GM23248 (cell line): ENCODE data around the gene VSX1. TPM values are rescaled to one million over a fixed set of nuclear protein-coding genes. Genes with fewer than 3 reads are reported as not detected.

Experiments used
- DNase-seq: peaks from one replicate; pipeline ENCODE4 v3.0.0-alpha.2; 2015
- H2AFZ ChIP-seq: fragments of 200-600 bp; sonication (generic); 2 replicates; pipeline ENCODE4 v1.6.1; 2016; ENCODE audit warnings: antibody characterized with exemption
- H3F3A ChIP-seq: fragments of 200-600 bp; sonication (generic); 2 replicates; pipeline ENCODE4 v1.6.1; 2016; ENCODE audit warnings: mild to moderate bottlenecking, antibody characterized with exemption, mixed run types; ENCODE audit not compliant: insufficient read depth
- H3K27ac ChIP-seq: fragments of 200-600 bp; sonication (generic); 2 replicates; pipeline ENCODE4 v1.5.1; 2016; ENCODE audit warnings: mild to moderate bottlenecking
- H3K27me3 ChIP-seq: fragments of 200-600 bp; sonication (generic); replicated peaks from 2 replicates; pipeline ENCODE4 v1.6.1; 2016; ENCODE audit warnings: mild to moderate bottlenecking; ENCODE audit not compliant: insufficient read depth
- H3K36me3 ChIP-seq: fragments of 200-600 bp; sonication (generic); 2 replicates; pipeline ENCODE4 v1.6.1; 2016; ENCODE audit warnings: low read depth, mild to moderate bottlenecking
- H3K4me1 ChIP-seq: fragments of 200-600 bp; sonication (generic); 2 replicates; pipeline ENCODE4 v1.6.1; 2016; ENCODE audit warnings: mild to moderate bottlenecking; ENCODE audit not compliant: insufficient read depth
- H3K4me2 ChIP-seq: fragments of 200-600 bp; sonication (generic); one replicate; pipeline ENCODE4 v1.6.1; 2016; ENCODE audit warnings: mild to moderate bottlenecking; ENCODE audit not compliant: unreplicated experiment
- H3K4me3 ChIP-seq: fragments of 200-600 bp; sonication (generic); 2 replicates; pipeline ENCODE4 v1.5.1; 2016; ENCODE audit warnings: mild to moderate bottlenecking
- H3K79me2 ChIP-seq: fragments of 200-600 bp; sonication (generic); 2 replicates; pipeline ENCODE4 v1.6.1; 2016; ENCODE audit warnings: mild to moderate bottlenecking; ENCODE audit not compliant: insufficient read depth
- H3K9ac ChIP-seq: fragments of 200-600 bp; sonication (generic); 2 replicates; pipeline ENCODE4 v1.6.1; 2016; ENCODE audit warnings: mild to moderate bottlenecking
- H3K9me2 ChIP-seq: fragments of 200-600 bp; sonication (generic); 2 replicates; pipeline ENCODE4 v1.6.1; 2016; ENCODE audit warnings: mixed run types, mild to moderate bottlenecking, moderate library complexity; ENCODE audit not compliant: insufficient read depth
- H3K9me3 ChIP-seq: fragments of 200-600 bp; sonication (generic); one replicate; pipeline ENCODE4 v1.6.1; 2017; ENCODE audit warnings: low read depth
- H4K20me1 ChIP-seq: fragments of 200-600 bp; sonication (generic); 2 replicates; pipeline ENCODE4 v1.6.0; 2016; ENCODE audit not compliant: insufficient read depth
- EZH2 ChIP-seq: fragments of 200-600 bp; sonication (generic); IDR thresholded peaks from 2 replicates; pipeline ENCODE4 v1.6.1; 2018; ENCODE audit warnings: antibody characterized with exemption, mild to moderate bottlenecking; ENCODE audit not compliant: insufficient read depth, poor library complexity, severe bottlenecking
- EZH2phosphoT487 ChIP-seq: fragments of 200-600 bp; sonication (generic); IDR thresholded peaks from 2 replicates; pipeline ENCODE4 v1.6.1; 2018; ENCODE audit warnings: antibody characterized with exemption, moderate library complexity, mild to moderate bottlenecking, low read depth; ENCODE audit not compliant: insufficient read depth
- WGBS, 2 experiments: methylation state at CpG; one replicate each; pipeline ENCODE4 v1.1.6; 2015 to 2017; ENCODE audit warnings: low lambda C conversion rate in 2 of 2, low coverage in 1 of 2; ENCODE audit errors: missing lambda C conversion rate in 2 of 2; 5-methylcytosine and 5-hydroxymethylcytosine counted together
- in situ Hi-C: fragments of 300-500 bp; cut with MboI; formaldehyde crosslinking; loops from 2 replicates; pipeline ENCODE4 v1.15.0; 2020
- polyA plus RNA-seq: library from polyadenylated mRNA; unstranded; fragments of >200 nt; fragmentation: Nextera tagmentation; extraction: Ambion mirVana; gene quantifications from 2 replicates; pipeline ENCODE4 v1.2.1, GENCODE V29; 2016
- total RNA-seq: library from RNA; depleted of rRNA; stranded (reverse); fragments of >200 nt; shearing (Covaris generic); gene quantifications from 2 replicates; pipeline ENCODE4 v1.2.3, GENCODE V29; 2014

The VSX1 gene
- total and polyA plus RNA-seq, 2 experiments from 2014 or later, result not detected

GRCh38 chr20:25078662-25079061, 3.3 kb downstream of the VSX1 start:
- Histone ChIP-seq H3K4me1 (peaks cover 9% of the 10 kb centered on the region; the same call in 1 of the 2 replicates), H4K20me1 (no peaks in the 10 kb centered on the region), H3K9me2 (no peaks in the 10 kb centered on the region), H3K4me3 (no peak overlapping the region), H3K27ac (no peak overlapping the region), H2AFZ (no peak overlapping the region), H3K9me3 (no peaks in the 10 kb centered on the region), H3K36me3 (no peaks in the 10 kb centered on the region), H3K79me2 (no peaks in the 10 kb centered on the region), H3F3A (no peaks in the 10 kb centered on the region), H3K9ac (no peak overlapping the region), H3K4me2 (no peak overlapping the region), H3K27me3 (peaks cover 93% of the 10 kb centered on the region)
- TF ChIP-seq EZH2phosphoT487, result no peak
- peak; percentile 0 for TF ChIP-seq EZH2
- 71 to 74% methylated on average over 8 of the region's 8 CpGs for WGBS, 2 experiments
- DNase-seq, result no peak
- in situ Hi-C loops, result no loop called here

- H3K36me3 ChIP-seq, result no peaks in the 10 kb centered on the region
- DNase-seq, result peak; percentile 59
- H3K4me3 ChIP-seq, result peak overlapping the region; percentile 55
- H3K27me3 ChIP-seq, result peaks cover 91% of the 10 kb centered on the region
- H3K4me1 ChIP-seq, result peaks cover 9% of the 10 kb centered on the region; the same call in 1 of the 2 replicates
- no peaks in the 10 kb centered on the region for H4K20me1 ChIP-seq
- H3K27ac ChIP-seq, result no peak overlapping the region
- H3F3A ChIP-seq, result no peaks in the 10 kb centered on the region
- H2AFZ ChIP-seq, result peak overlapping the region; percentile 35; the same call in 1 of the 2 replicates
- TF ChIP-seq EZH2 (peak; percentile 57), EZH2phosphoT487 (no peak)
- no peaks in the 10 kb centered on the region for H3K9me2 ChIP-seq
- no peaks in the 10 kb centered on the region for H3K9me3 ChIP-seq
- WGBS, 2 experiments, result 5 to 7% methylated on average over 38 of the region's 38 CpGs
- in situ Hi-C loops, result no loop called here
- peak overlapping the region; percentile 59 for H3K4me2 ChIP-seq
- H3K79me2 ChIP-seq, result no peaks in the 10 kb centered on the region
- H3K9ac ChIP-seq, result no peak overlapping the region
Observed at GRCh38 chr20:25077610-25078169, 4.3 kb downstream of the VSX1 start.

- H3K4me1 ChIP-seq, result peaks cover 9% of the 10 kb centered on the region; the same call in 1 of the 2 replicates
- in situ Hi-C loops, result no loop called here
- H3K9ac ChIP-seq, result no peak overlapping the region
- DNase-seq, result peak; percentile 60
- no peaks in the 10 kb centered on the region for H3K79me2 ChIP-seq
- H2AFZ ChIP-seq, result peak overlapping the region; percentile 35; the same call in 1 of the 2 replicates
- H3K4me3 ChIP-seq, result peak overlapping the region; percentile 55
- H3K27me3 ChIP-seq, result peaks cover 92% of the 10 kb centered on the region
- 11 to 15% methylated on average over 14 of the region's 14 CpGs for WGBS, 2 experiments
- H3K9me2 ChIP-seq, result no peaks in the 10 kb centered on the region
- H3K9me3 ChIP-seq, result no peaks in the 10 kb centered on the region
- H4K20me1 ChIP-seq, result no peaks in the 10 kb centered on the region
- TF ChIP-seq EZH2phosphoT487 (no peak), EZH2 (no peak)
- H3F3A ChIP-seq, result no peaks in the 10 kb centered on the region
- H3K36me3 ChIP-seq, result no peaks in the 10 kb centered on the region
- no peak overlapping the region for H3K27ac ChIP-seq
- peak overlapping the region; percentile 59 for H3K4me2 ChIP-seq
Observed at GRCh38 chr20:25076731-25077609, 5.0 kb downstream of the VSX1 start.

GRCh38 chr20:25076201-25076600, 5.7 kb downstream of the VSX1 start:
- in situ Hi-C loops, result no loop called here
- WGBS, 2 experiments, result 67 to 80% methylated on average over 2 of the region's 2 CpGs
- no peak overlapping the region for H3K4me3 ChIP-seq
- H3K36me3 ChIP-seq, result no peaks in the 10 kb centered on the region
- H3K9ac ChIP-seq, result no peak overlapping the region
- H4K20me1 ChIP-seq, result no peaks in the 10 kb centered on the region
- no peak for DNase-seq
- H3K4me1 ChIP-seq, result peaks cover 9% of the 10 kb centered on the region; the same call in 1 of the 2 replicates
- no peaks in the 10 kb centered on the region for H3K9me2 ChIP-seq
- H3F3A ChIP-seq, result no peaks in the 10 kb centered on the region
- no peak for TF ChIP-seq EZH2
- TF ChIP-seq EZH2phosphoT487, result no peak
- H3K9me3 ChIP-seq, result no peaks in the 10 kb centered on the region
- peaks cover 92% of the 10 kb centered on the region for H3K27me3 ChIP-seq
- H2AFZ ChIP-seq, result no peak overlapping the region
- no peak overlapping the region for H3K4me2 ChIP-seq
- H3K79me2 ChIP-seq, result no peaks in the 10 kb centered on the region
- H3K27ac ChIP-seq, result no peak overlapping the region
